GM23248 (cell line): ENCODE measurements around the gene FNTB. TPM values are rescaled to one million over a fixed set of nuclear protein-coding genes. Genes with fewer than 3 reads are reported as not detected.

Source experiments
- DNase-seq: peaks from one replicate; pipeline ENCODE4 v3.0.0-alpha.2; 2015
- H2AFZ ChIP-seq: fragments of 200-600 bp; sonication (generic); 2 replicates; pipeline ENCODE4 v1.6.1; 2016; ENCODE audit warnings: antibody characterized with exemption
- H3F3A ChIP-seq: fragments of 200-600 bp; sonication (generic); 2 replicates; pipeline ENCODE4 v1.6.1; 2016; ENCODE audit warnings: mild to moderate bottlenecking, antibody characterized with exemption, mixed run types; ENCODE audit not compliant: insufficient read depth
- H3K27ac ChIP-seq: fragments of 200-600 bp; sonication (generic); 2 replicates; pipeline ENCODE4 v1.5.1; 2016; ENCODE audit warnings: mild to moderate bottlenecking
- H3K27me3 ChIP-seq: fragments of 200-600 bp; sonication (generic); replicated peaks from 2 replicates; pipeline ENCODE4 v1.6.1; 2016; ENCODE audit warnings: mild to moderate bottlenecking; ENCODE audit not compliant: insufficient read depth
- H3K36me3 ChIP-seq: fragments of 200-600 bp; sonication (generic); 2 replicates; pipeline ENCODE4 v1.6.1; 2016; ENCODE audit warnings: low read depth, mild to moderate bottlenecking
- H3K4me1 ChIP-seq: fragments of 200-600 bp; sonication (generic); 2 replicates; pipeline ENCODE4 v1.6.1; 2016; ENCODE audit warnings: mild to moderate bottlenecking; ENCODE audit not compliant: insufficient read depth
- H3K4me2 ChIP-seq: fragments of 200-600 bp; sonication (generic); one replicate; pipeline ENCODE4 v1.6.1; 2016; ENCODE audit warnings: mild to moderate bottlenecking; ENCODE audit not compliant: unreplicated experiment
- H3K4me3 ChIP-seq: fragments of 200-600 bp; sonication (generic); 2 replicates; pipeline ENCODE4 v1.5.1; 2016; ENCODE audit warnings: mild to moderate bottlenecking
- H3K79me2 ChIP-seq: fragments of 200-600 bp; sonication (generic); 2 replicates; pipeline ENCODE4 v1.6.1; 2016; ENCODE audit warnings: mild to moderate bottlenecking; ENCODE audit not compliant: insufficient read depth
- H3K9ac ChIP-seq: fragments of 200-600 bp; sonication (generic); 2 replicates; pipeline ENCODE4 v1.6.1; 2016; ENCODE audit warnings: mild to moderate bottlenecking
- H3K9me2 ChIP-seq: fragments of 200-600 bp; sonication (generic); 2 replicates; pipeline ENCODE4 v1.6.1; 2016; ENCODE audit warnings: mixed run types, mild to moderate bottlenecking, moderate library complexity; ENCODE audit not compliant: insufficient read depth
- H3K9me3 ChIP-seq: fragments of 200-600 bp; sonication (generic); one replicate; pipeline ENCODE4 v1.6.1; 2017; ENCODE audit warnings: low read depth
- H4K20me1 ChIP-seq: fragments of 200-600 bp; sonication (generic); 2 replicates; pipeline ENCODE4 v1.6.0; 2016; ENCODE audit not compliant: insufficient read depth
- EZH2 ChIP-seq: fragments of 200-600 bp; sonication (generic); IDR thresholded peaks from 2 replicates; pipeline ENCODE4 v1.6.1; 2018; ENCODE audit warnings: antibody characterized with exemption, mild to moderate bottlenecking; ENCODE audit not compliant: insufficient read depth, poor library complexity, severe bottlenecking
- EZH2phosphoT487 ChIP-seq: fragments of 200-600 bp; sonication (generic); IDR thresholded peaks from 2 replicates; pipeline ENCODE4 v1.6.1; 2018; ENCODE audit warnings: antibody characterized with exemption, moderate library complexity, mild to moderate bottlenecking, low read depth; ENCODE audit not compliant: insufficient read depth
- WGBS, 2 experiments: methylation state at CpG; one replicate each; pipeline ENCODE4 v1.1.6; 2015 to 2017; ENCODE audit warnings: low lambda C conversion rate in 2 of 2, low coverage in 1 of 2; ENCODE audit errors: missing lambda C conversion rate in 2 of 2; 5-methylcytosine and 5-hydroxymethylcytosine counted together
- in situ Hi-C: fragments of 300-500 bp; cut with MboI; formaldehyde crosslinking; loops from 2 replicates; pipeline ENCODE4 v1.15.0; 2020
- polyA plus RNA-seq: library from polyadenylated mRNA; unstranded; fragments of >200 nt; fragmentation: Nextera tagmentation; extraction: Ambion mirVana; gene quantifications from 2 replicates; pipeline ENCODE4 v1.2.1, GENCODE V29; 2016
- total RNA-seq: library from RNA; depleted of rRNA; stranded (reverse); fragments of >200 nt; shearing (Covaris generic); gene quantifications from 2 replicates; pipeline ENCODE4 v1.2.3, GENCODE V29; 2014

FNTB gene
- total and polyA plus RNA-seq, 2 experiments from 2014 or later, result 15.5 to 19.5 TPM

- in situ Hi-C loops, result no loop called here
- Histone ChIP-seq H2AFZ (no peak overlapping the region), H3K4me1 (no peaks in the 10 kb centered on the region), H3K79me2 (no peaks in the 10 kb centered on the region), H3F3A (no peaks in the 10 kb centered on the region), H4K20me1 (no peaks in the 10 kb centered on the region), H3K27ac (no peak overlapping the region), H3K27me3 (no peaks in the 10 kb centered on the region), H3K9ac (no peak overlapping the region), H3K36me3 (no peaks in the 10 kb centered on the region), H3K9me2 (no peaks in the 10 kb centered on the region), H3K4me2 (no peak overlapping the region), H3K9me3 (no peaks in the 10 kb centered on the region), H3K4me3 (no peak overlapping the region)
- 95% methylated on average over 3 of the region's 3 CpGs for WGBS, 2 experiments
- TF ChIP-seq EZH2phosphoT487 (no peak), EZH2 (no peak)
- no peak for DNase-seq
Measured at GRCh38 chr14:65033181-65033580, 46.5 kb downstream of the FNTB start.

- no peak overlapping the region for H3K9ac ChIP-seq
- H3F3A ChIP-seq, result no peaks in the 10 kb centered on the region
- no peaks in the 10 kb centered on the region for H3K27me3 ChIP-seq
- in situ Hi-C loops, result no loop called here
- H3K36me3 ChIP-seq, result no peaks in the 10 kb centered on the region
- H3K79me2 ChIP-seq, result no peaks in the 10 kb centered on the region
- H3K4me3 ChIP-seq, result no peak overlapping the region
- H2AFZ ChIP-seq, result no peak overlapping the region
- TF ChIP-seq EZH2 (no peak), EZH2phosphoT487 (no peak)
- H3K4me1 ChIP-seq, result no peaks in the 10 kb centered on the region
- H3K9me3 ChIP-seq, result no peaks in the 10 kb centered on the region
- H4K20me1 ChIP-seq, result no peaks in the 10 kb centered on the region
- WGBS, 2 experiments, result 84 to 87% methylated on average over 4 of the region's 4 CpGs
- DNase-seq, result no peak
- no peak overlapping the region for H3K27ac ChIP-seq
- H3K9me2 ChIP-seq, result no peaks in the 10 kb centered on the region
- H3K4me2 ChIP-seq, result no peak overlapping the region
Measured at GRCh38 chr14:65034021-65034420, 47.3 kb downstream of the FNTB start.

DNA sequence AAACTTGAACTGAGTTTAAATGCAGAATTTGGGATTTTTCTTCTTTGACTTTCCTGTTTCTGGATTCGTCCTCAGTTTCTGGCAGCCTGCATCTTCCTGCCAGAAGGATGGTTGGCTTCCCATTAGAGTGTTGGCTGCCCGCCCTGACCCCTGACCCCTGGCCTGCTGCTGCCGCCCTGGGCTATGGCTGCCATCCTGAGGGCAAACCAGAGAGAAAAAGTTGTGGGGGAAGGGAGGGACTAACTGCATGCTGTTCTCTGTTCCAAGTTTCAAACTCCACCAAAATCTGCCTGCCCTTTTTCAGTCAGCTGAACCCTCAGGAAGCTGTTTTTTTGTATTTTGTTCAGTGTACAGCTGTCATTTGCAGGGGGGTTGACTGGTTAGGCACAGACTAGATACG is 48.4 kb downstream of the FNTB start:
- Histone ChIP-seq H3K79me2 (no peaks in the 10 kb centered on the region), H3K4me3 (no peak overlapping the region), H3K27ac (no peak overlapping the region), H2AFZ (no peak overlapping the region), H3K9ac (no peak overlapping the region), H3K9me2 (no peaks in the 10 kb centered on the region), H3K27me3 (no peaks in the 10 kb centered on the region), H4K20me1 (no peaks in the 10 kb centered on the region), H3K9me3 (no peaks in the 10 kb centered on the region), H3K4me1 (no peaks in the 10 kb centered on the region), H3K36me3 (no peaks in the 10 kb centered on the region), H3K4me2 (no peak overlapping the region), H3F3A (no peaks in the 10 kb centered on the region)
- in situ Hi-C loops, result no loop called here
- no peak for DNase-seq
- WGBS, 2 experiments, result 65 to 79% methylated on average over 4 of the region's 4 CpGs
- TF ChIP-seq EZH2 (no peak), EZH2phosphoT487 (no peak)

GRCh38 chr14:65038966-65039365 is 52.3 kb downstream of the FNTB start:
- in situ Hi-C loops, result no loop called here
- no peaks in the 10 kb centered on the region for H3K9me2 ChIP-seq
- no peaks in the 10 kb centered on the region for H3K4me1 ChIP-seq
- H3F3A ChIP-seq, result no peaks in the 10 kb centered on the region
- H3K79me2 ChIP-seq, result no peaks in the 10 kb centered on the region
- no peaks in the 10 kb centered on the region for H3K27me3 ChIP-seq
- no peak overlapping the region for H3K27ac ChIP-seq
- no peaks in the 10 kb centered on the region for H4K20me1 ChIP-seq
- H3K4me2 ChIP-seq, result no peak overlapping the region
- no peaks in the 10 kb centered on the region for H3K9me3 ChIP-seq
- H3K4me3 ChIP-seq, result no peak overlapping the region
- no peak for TF ChIP-seq EZH2phosphoT487
- no peak for TF ChIP-seq EZH2
- H3K36me3 ChIP-seq, result peaks cover 5% of the 10 kb centered on the region; the same call in 1 of the 2 replicates
- WGBS, 2 experiments, result 38 to 42% methylated on average over 2 of the region's 2 CpGs
- no peak for DNase-seq
- H3K9ac ChIP-seq, result no peak overlapping the region
- no peak overlapping the region for H2AFZ ChIP-seq

- Histone ChIP-seq H3K9me3 (no peaks in the 10 kb centered on the region), H3K4me3 (no peak overlapping the region), H3K36me3 (peaks cover 5% of the 10 kb centered on the region; the same call in 1 of the 2 replicates), H3K4me1 (no peaks in the 10 kb centered on the region), H2AFZ (no peak overlapping the region), H3K4me2 (no peak overlapping the region), H3K27ac (no peak overlapping the region), H3K79me2 (no peaks in the 10 kb centered on the region), H3F3A (no peaks in the 10 kb centered on the region), H3K9ac (no peak overlapping the region), H3K27me3 (no peaks in the 10 kb centered on the region), H4K20me1 (no peaks in the 10 kb centered on the region), H3K9me2 (no peaks in the 10 kb centered on the region)
- in situ Hi-C loops, result no loop called here
- TF ChIP-seq EZH2phosphoT487, result no peak
- TF ChIP-seq EZH2, result no peak
- 98 to 99% methylated on average over 9 of the region's 9 CpGs for WGBS, 2 experiments
- no peak for DNase-seq
Measured at GRCh38 chr14:65040666-65041433, 54.2 kb downstream of the FNTB start.
